HL-60 (cell line): ENCODE data around the gene NUTM1.

Experiments
- POLR2AphosphoS5 ChIP-seq: IDR thresholded peaks from 2 replicates; pipeline ENCODE4 v1.6.1; 2012; ENCODE audit warnings: low read depth
- SPI1 ChIP-seq: IDR thresholded peaks from 2 replicates; pipeline ENCODE4 v1.6.1; 2012; ENCODE audit warnings: low read depth, mild to moderate bottlenecking, borderline replicate concordance
- TF ChIP-seq, protein P1 (sequence below): IDR thresholded peaks from one replicate; pipeline ENCODE4 v1.5.1; 2011; ENCODE audit warnings: low read length, control low read depth, inconsistent platforms; ENCODE audit not compliant: insufficient read depth
- TF ChIP-seq, protein P2 (sequence below): IDR thresholded peaks from 2 replicates; pipeline ENCODE4 v1.6.1; 2012; ENCODE audit warnings: low read depth; ENCODE audit not compliant: insufficient replicate concordance

- TF ChIP-seq POLR2AphosphoS5 (no peak), SPI1 (no peak)
- TF ChIP-seq, protein P1, sequence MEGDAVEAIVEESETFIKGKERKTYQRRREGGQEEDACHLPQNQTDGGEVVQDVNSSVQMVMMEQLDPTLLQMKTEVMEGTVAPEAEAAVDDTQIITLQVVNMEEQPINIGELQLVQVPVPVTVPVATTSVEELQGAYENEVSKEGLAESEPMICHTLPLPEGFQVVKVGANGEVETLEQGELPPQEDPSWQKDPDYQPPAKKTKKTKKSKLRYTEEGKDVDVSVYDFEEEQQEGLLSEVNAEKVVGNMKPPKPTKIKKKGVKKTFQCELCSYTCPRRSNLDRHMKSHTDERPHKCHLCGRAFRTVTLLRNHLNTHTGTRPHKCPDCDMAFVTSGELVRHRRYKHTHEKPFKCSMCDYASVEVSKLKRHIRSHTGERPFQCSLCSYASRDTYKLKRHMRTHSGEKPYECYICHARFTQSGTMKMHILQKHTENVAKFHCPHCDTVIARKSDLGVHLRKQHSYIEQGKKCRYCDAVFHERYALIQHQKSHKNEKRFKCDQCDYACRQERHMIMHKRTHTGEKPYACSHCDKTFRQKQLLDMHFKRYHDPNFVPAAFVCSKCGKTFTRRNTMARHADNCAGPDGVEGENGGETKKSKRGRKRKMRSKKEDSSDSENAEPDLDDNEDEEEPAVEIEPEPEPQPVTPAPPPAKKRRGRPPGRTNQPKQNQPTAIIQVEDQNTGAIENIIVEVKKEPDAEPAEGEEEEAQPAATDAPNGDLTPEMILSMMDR, result no peak
- TF ChIP-seq, protein P2, sequence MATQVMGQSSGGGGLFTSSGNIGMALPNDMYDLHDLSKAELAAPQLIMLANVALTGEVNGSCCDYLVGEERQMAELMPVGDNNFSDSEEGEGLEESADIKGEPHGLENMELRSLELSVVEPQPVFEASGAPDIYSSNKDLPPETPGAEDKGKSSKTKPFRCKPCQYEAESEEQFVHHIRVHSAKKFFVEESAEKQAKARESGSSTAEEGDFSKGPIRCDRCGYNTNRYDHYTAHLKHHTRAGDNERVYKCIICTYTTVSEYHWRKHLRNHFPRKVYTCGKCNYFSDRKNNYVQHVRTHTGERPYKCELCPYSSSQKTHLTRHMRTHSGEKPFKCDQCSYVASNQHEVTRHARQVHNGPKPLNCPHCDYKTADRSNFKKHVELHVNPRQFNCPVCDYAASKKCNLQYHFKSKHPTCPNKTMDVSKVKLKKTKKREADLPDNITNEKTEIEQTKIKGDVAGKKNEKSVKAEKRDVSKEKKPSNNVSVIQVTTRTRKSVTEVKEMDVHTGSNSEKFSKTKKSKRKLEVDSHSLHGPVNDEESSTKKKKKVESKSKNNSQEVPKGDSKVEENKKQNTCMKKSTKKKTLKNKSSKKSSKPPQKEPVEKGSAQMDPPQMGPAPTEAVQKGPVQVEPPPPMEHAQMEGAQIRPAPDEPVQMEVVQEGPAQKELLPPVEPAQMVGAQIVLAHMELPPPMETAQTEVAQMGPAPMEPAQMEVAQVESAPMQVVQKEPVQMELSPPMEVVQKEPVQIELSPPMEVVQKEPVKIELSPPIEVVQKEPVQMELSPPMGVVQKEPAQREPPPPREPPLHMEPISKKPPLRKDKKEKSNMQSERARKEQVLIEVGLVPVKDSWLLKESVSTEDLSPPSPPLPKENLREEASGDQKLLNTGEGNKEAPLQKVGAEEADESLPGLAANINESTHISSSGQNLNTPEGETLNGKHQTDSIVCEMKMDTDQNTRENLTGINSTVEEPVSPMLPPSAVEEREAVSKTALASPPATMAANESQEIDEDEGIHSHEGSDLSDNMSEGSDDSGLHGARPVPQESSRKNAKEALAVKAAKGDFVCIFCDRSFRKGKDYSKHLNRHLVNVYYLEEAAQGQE, result no peak
These were observed 4.8 kb upstream of the NUTM1 start for GRCh38 chr15:34338347-34338746.
